NCI-H510A treated with DMSO at 0.1 percent for 48 hours (cell line): ENCODE measurements around the gene SHANK1.
"Not testable (repeated sequence)": the region's sequence is repeated elsewhere in the genome, so short reads cannot be mapped to it uniquely, and the experiment has no call there.

Experiments
- DNase-seq: peaks from one replicate; lab custom pipeline; 2025; lab: John Stamatoyannopoulos, UW

Gene SHANK1

DNA sequence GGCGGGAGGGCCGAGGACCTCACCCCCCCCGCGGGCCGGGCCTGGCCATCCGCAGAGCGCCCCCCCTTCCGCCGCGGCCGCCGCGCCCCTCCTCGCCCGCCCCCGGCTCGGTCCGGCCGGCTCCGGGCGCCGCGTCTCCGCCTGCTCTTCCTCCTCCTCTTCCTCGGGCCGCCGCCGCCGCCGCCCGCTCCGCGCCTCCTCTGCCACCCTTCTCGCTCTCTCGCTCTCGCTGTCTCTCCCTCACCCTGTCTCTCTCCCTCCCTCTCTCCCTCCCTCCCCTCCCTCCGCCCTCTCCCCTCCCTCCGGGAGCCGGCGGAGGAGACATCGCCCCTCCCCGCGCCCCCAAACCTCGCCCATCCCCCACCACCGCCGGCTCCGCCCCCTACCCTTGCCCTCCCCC, at the start of gene SHANK1:
TSS of gene SHANK1 (minus strand) at position 237 of the 400 bp plus-strand sequence. CDS start 2,883 bp downstream, outside the sequence.
- DNase-seq = no peak

DNA sequence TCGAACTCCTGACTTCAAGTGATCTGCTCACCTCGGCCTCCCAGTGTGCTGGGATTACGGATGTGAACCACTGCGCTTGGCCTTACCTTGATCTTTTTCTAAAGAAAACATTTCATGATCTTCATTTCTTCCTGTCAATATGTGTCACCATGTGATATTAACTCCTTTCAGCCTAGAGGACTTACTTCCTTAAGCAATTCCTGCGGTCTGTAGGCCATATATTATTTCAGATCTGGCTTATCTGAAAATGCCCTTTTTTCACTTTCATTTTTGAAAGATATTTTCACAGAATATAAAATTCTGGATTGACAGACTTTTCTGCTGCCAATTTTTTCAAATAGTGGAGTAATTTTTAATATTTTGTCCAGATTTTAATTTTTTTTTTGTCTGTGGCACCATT, 48.7 kb upstream of the SHANK1 start:
- no peak for DNase-seq

DNA sequence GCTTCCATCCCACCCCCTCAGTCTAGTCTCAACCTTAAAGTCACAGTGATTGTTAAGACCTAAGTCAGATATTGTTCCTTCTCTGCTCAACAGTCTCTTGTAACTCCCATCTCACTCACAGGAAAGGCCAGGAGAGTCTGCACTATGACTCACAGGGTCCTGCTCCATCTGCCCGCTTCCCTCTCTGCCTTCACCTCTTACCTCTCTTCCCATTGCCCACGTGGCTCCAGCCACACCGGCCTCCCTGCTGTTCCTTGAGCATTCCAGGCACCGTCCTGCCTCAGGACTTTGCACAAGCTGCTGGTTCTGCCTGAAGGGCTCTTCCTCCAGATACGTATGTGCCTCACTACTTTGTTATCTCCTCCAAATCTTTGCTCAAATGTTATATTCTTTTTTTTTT, 47.7 kb upstream of the SHANK1 start:
- DNase-seq = not testable (repeated sequence)

- not testable (repeated sequence) for DNase-seq
Observed at GRCh38 chr19:50766746-50767145, 47.1 kb upstream of the SHANK1 start.

- DNase-seq = no peak
Observed at GRCh38 chr19:50764409-50764808, 44.8 kb upstream of the SHANK1 start.

DNA sequence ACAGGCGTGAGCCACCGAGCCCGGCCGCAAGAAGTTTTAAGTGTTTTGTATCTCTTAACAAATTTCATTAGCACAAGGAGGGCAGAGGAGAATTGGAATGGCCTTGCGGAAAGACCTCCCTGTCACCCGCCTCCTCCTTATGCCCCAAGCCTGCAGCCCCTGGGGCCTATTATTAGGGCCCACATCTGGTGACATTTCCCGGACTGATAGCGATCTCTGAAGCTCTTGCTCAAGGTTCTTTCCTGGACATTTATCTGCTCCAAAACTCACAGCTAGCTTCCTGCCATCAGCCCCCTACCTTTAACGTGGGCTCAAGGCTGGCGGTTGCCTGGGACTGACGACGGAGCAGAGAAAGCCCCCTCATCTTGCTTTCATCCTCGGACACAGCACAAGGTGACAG, 43.9 kb upstream of the SHANK1 start:
- DNase-seq = not testable (repeated sequence)

- not testable (repeated sequence) for DNase-seq
Observed at GRCh38 chr19:50761501-50761900, 41.9 kb upstream of the SHANK1 start.

DNA sequence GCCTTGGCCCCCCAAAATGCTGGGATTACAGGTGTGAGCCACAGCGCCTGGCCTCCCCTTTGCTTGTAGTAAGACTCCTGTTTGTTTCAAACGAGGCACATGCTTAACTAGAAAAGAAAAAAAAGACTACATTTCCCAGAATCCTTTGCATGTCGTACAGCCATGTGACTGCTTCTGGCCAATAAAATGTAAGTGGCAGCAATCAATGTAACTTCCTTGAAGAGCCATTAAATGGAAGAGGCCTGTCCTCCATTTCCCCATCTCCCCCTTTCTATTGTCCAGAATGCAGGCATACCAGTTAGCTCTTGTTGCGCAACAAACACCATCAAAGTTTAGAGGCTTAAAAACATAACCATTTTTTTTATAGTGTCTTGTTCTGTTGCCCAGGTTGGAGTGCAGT, 40.3 kb upstream of the SHANK1 start:
- no peak for DNase-seq

DNA sequence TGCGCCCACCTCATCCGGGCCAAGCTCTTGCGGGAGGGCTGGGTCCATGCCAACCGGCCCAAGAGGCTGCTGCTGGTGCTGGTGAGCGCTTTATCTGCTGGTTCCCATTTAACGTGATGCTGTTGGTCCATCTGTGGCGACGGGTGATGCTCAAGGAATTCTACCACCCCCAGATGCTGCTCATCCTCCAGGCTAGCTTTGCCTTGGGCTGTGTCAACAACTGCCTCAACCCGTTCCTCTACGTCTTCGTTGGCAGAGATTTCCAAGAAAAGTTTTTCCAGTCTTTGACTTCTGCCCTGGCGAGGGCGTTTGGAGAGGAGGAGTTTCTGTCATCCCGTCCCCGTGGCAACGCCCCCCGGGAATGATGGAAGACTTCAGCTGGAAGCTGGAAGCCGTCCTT, 39.5 kb upstream of the SHANK1 start:
- DNase-seq = not testable (repeated sequence)

GRCh38 chr19:50757624-50758023, 38.0 kb upstream of the SHANK1 start:
- not testable (repeated sequence) for DNase-seq

DNA sequence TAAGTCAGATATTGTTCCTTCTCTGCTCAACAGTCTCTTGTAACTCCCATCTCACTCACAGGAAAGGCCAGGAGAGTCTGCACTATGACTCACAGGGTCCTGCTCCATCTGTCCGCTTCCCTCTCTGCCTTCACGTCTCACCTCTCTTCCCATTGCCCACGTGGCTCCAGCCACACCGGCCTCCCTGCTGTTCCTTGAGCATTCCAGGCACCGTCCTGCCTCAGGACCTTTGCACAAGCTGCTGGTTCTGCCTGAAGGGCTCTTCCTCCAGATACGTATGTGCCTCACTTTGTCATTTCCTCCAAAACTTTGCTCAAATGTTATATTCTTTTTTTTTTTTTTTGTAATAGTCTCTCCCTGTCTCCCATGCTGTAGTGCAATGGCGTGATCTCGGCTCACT, 36.6 kb upstream of the SHANK1 start:
- DNase-seq = not testable (repeated sequence)

- DNase-seq = no peak
Observed at GRCh38 chr19:50753879-50754278, 34.3 kb upstream of the SHANK1 start.

DNA sequence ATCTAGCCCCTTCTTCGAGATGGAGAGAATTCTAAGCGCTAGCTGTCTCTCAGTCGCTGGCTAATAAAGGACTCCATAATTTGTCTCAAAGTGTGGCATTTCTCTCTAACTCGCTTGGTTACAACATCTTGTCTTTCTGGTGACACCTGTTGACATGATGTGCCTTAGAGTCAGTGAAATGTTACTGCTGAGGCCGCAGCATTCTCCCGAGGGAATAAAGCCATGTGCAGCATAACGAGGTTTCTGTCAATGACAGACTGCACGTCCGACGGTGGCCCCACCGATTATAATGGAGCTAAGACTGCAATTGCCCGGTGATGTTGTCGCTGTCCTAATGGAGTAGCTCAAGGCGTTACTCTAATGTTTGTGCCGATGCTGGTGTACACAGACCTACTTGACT, 30.4 kb upstream of the SHANK1 start:
- DNase-seq = no peak

- no peak for DNase-seq
Observed at GRCh38 chr19:50749490-50749889, 29.9 kb upstream of the SHANK1 start.

DNA sequence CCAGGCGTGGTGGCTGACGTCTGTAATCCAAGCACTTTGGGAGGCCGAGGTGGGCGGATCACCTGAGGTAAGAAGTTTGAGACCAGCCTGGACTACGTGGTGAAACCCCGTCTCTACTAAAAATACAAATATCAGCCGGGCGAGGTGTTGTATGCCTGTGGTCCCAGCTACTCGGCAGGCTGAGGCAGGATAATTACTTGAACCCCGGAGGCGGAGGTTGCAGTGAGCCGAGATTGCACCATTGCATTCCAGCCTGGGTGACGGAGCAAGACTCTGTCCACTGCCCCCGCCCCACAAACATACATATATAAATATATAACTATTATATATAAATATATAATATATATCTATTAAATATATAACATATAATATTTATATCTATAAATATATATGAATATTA, 27.5 kb upstream of the SHANK1 start:
- DNase-seq = not testable (repeated sequence)

GRCh38 chr19:50745221-50745620, 25.6 kb upstream of the SHANK1 start:
- no peak for DNase-seq

DNA sequence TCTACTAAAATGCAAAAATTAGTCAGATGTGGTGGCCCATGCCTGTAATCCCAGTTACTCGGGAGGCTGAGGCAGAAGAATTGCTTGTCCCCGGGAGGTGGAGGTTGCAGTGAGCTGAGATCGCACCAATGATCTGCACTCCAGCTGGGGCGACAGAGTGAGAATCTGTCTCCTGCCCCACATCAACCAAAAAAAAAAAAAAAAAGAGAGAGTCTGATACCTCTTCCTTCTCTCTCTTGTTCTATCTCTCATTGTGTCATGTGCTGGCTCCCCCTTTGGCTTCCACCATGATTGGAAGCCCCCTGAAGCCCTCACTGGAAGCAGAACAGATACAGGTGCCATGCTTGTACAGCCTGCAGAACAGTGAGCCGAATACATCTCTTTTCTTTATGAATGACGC, 23.9 kb upstream of the SHANK1 start:
- no peak for DNase-seq

DNA sequence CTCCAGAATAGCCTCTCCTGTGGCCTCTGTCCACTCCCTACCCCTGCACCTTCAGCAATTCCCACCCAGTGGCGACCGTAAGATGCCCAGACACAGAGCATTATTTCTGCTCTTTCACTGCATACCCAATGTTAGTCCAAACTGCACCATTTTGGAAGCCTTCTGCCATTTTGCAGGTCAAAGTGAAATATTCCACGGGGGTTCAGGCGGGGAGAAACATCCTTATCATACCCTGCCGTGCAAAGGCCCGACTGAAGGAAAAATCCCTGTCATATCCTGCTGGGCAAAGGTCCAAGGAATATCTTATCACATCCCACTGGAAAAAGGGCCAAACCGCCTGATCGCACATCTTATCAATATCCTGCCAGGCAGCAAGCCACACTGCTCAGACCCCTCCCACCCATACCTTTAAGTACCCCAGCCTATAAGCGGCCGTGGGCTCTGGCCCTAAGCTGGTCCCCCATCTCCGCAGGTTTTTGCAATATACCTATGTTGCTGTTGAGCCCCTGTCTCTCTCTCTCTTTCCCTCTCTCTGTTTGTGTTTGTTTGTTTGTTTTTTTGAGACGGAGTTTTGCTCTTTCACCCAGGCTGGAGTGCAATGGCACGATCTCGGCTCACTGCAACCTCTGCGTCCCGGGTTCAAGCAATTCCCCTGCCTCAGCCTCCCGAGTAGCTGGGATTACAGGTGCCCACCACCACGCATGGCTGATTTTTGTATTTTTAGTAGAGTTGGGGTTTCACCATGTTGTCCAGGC, 21.8 kb upstream of the SHANK1 start:
- DNase-seq = no peak

- DNase-seq = no peak
Observed at GRCh38 chr19:50739914-50740426, 20.4 kb upstream of the SHANK1 start.

GRCh38 chr19:50739132-50739913, 19.7 kb upstream of the SHANK1 start:
- no peak for DNase-seq

DNA sequence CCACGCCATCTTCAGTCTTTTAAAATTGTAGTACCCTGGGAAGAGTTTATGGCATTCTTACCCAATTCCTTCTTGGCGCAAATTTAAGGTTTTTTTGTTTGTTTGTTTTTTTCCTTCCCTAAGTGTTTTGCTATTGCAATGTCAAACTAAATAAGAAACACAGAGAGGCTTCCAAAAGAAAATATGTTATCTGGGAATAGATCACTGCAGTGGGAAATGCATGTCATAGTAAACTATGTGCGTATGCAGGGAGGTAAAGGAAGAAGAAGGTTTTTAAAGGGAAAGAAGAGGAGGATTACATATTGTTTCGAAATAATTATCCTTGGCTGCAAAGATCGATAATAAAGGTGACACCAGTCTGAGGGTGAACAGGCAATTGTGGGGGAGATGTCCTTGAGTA, 16.7 kb upstream of the SHANK1 start:
- no peak for DNase-seq

DNA sequence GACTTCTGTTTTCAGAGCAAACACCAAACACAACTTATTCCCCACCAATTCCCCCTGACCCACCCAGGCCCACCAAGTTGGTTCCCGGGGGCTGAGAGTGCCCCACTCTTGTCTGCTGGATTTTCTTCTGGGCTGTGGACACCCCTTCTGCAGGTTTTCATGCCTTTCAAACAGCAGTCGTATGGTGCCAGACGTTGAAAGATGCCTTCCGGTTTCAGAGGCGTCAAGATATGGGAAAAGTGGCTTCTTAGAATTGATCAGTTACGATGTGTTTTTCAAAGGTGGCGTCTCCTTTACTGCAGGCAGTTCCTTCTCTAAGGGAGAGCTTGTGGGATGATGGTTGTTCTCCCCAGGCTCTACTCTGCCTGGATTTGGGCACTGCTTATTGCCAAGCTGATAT, 16.3 kb upstream of the SHANK1 start:
- DNase-seq = no peak

DNA sequence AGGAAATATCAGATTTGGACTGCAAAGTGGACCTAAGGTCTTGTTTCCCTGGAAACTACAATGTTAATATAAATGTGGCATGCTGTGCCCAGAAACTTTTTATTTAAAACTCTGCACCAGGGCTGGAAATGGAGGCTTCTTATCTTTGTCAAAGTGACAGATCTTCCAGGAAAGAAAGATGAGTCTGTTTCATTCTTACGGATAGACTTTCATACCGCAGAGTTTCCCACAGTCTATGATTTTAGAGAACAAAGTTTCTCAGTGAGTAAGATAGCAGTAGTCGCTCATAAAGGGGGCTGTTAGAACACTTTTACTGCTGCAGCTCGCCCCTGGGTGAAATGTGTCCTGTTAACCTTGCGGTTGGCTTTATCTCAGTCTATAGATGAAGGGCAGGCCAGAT, 10.3 kb upstream of the SHANK1 start:
- no peak for DNase-seq
